Effector CD4-positive, alpha-beta T cell (primary cell): Measurements from ENCODE around the gene B3GNT8.
"Not testable (repeated sequence)": the region's sequence is repeated elsewhere in the genome, so short reads cannot be mapped to it uniquely, and the experiment has no call there.

Experiments used
- DNase-seq: peaks from one replicate; pipeline ENCODE4 v3.0.0-alpha.2; 2020

Gene B3GNT8

DNA sequence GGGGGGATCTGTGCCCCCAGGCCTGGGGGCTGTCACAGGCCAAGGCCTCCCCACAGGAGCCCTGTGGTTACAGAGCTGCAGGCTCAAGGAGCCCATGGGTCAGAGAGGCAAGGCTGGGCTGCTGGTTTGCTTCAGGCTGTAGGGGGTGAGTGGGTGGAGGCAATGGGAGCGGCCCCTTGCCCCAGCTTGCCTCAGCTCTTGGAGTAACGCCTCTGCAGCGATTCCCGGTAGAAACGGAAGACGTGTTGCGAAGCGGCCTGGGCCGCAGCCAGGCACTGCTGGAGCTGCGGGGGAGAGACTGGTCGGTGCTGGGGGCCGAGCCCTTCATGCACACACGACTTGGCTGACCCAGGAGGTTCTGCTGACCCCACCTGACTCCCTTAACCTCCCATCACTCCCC lies 40.7 kb downstream of the B3GNT8 start:
- DNase-seq, result no peak

DNA sequence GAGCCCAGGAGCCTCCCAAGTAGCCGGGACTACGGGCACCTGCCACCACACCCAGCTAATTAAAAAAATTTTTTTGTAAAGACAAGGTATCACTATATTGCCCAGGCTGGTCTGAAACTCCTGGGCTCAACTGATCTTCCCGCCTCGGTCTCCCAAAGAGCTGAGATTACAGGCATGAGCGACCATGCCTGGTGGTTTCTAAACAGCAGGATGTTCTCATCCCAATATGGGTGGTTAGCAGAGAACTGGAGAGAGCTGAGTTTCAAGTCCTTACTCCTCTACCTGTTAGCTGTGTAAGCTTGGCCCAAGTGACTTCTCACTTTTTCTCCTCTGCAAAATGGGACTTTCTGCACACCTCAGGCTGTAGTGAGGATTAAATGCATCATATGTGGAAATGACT lies 42.8 kb downstream of the B3GNT8 start:
- no peak for DNase-seq

DNA sequence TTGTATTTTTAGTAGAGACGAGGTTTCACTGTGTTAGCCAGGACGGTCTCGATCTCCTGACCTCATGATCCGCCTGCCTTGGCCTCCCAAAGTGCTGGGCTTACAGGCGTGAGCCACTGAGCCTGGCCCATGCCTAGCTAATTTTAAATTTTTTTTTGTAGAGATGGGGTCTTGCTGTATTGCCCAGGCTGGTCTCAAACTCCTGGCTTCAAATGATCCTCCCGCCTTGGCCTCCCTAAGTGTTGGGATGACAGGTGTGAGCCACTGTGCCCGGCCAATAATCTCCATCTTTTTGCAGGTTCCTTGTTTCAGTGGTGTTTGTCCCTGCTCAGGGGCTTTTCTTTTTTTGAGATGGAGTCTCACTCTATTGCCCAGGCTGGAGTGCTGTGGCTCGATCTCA lies 45.6 kb downstream of the B3GNT8 start:
- not testable (repeated sequence) for DNase-seq

DNA sequence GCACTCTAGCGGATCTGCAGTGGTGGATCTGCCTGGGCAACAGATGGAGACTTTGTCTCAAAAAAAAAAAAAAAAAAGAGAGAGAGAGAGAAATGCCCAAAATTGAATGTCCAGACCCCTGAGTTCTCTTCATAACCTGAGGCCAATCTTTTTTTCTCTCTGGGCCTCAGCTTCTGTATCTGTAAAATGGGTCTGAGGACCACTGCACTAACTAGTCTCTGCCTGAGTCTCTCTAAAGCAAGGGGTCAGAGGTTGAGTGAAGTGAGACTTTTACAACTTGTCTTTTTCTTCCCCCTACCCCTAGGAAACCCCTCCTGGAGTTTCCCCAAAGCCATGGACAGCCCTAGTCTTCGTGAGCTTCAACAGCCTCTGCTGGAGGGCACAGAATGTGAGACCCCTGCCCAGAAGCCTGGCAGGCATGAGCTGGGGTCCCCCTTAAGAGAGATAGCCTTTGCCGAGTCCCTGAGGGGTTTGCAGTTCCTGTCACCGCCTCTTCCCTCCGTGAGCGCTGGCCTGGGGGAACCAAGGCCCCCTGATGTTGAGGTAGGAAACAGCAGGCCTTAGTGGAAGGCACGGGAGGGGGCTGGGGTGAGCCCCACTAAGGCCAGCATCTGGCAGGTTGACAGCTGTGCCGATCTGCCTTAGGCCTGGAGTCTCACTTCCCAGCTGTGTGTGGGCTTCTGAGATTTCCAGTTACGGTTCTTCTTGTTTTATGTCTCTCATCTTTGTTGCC lies 49.0 kb downstream of the B3GNT8 start:
- DNase-seq, result no peak

DNA sequence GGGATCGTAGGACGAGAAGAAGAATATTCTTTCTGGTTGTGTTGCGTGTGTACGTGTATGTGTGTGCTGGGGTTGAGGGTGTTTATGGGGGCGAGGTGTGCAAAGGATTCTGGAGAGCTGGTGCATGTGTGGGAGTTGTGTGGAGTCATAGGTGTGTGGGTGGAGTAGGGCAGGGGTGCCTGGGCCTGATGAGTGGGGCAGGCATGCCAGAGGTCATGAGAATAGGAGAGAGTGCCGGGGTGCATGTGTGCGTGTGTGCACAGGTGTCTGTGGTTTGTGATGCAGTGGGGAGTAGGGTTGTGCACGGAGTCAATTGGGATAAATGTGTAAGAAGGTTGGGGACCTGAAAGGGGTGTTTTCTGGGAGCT lies 50.2 kb downstream of the B3GNT8 start:
- DNase-seq, result no peak

DNA sequence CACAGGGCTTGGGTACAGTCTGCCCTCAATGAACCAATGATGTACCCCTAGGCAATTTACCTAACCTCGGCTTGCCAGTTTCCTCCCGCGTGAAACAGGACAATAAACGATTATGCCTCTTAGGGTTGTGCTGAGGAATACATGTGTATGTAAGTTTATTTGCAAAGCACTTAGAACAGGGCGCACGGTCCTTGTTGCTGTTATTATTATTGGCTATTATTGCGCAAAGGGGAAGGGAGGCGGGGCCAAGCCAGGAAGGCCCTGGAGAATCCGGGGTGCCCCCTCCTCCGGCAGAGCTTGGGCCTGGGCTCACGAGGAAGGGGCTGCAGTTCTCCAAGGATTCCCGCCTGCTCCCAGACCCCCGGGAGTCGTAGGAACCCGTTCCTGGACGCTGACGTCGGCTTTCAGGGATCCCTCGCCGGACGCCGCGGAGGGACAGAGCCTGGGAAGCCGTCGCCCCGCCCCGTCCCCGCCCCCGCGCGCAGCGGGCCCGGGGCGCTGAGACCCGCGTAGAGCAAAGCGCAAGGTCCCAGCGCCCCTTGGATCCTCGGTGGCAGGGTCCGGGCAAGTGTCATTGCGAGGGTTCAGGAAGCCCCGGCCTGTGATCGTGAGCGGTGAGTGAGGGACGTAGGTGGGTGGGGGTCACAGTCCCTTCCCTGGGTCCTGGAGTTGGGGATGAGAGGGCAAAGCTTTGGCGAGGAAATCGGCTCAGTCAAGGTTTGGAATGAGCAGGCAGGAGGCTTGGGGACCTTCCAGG lies 50.8 kb downstream of the B3GNT8 start, which contains the start of gene TMEM91:
TSS of gene TMEM91 (plus strand) at position 293 of the 757 bp plus-strand sequence. CDS start 1,777 bp downstream, outside the sequence.
- DNase-seq, result no peak
